NCI-H2227 (cell line): ENCODE results near the gene CETP.
"Not testable (repeated sequence)": the region's sequence is repeated elsewhere in the genome, so short reads cannot be mapped to it uniquely, and the experiment has no call there.

Experiments used
- DNase-seq: peaks from one replicate; lab custom pipeline; 2025; ENCODE audit not compliant: unreplicated experiment; lab: John Stamatoyannopoulos, UW

The CETP gene

DNA sequence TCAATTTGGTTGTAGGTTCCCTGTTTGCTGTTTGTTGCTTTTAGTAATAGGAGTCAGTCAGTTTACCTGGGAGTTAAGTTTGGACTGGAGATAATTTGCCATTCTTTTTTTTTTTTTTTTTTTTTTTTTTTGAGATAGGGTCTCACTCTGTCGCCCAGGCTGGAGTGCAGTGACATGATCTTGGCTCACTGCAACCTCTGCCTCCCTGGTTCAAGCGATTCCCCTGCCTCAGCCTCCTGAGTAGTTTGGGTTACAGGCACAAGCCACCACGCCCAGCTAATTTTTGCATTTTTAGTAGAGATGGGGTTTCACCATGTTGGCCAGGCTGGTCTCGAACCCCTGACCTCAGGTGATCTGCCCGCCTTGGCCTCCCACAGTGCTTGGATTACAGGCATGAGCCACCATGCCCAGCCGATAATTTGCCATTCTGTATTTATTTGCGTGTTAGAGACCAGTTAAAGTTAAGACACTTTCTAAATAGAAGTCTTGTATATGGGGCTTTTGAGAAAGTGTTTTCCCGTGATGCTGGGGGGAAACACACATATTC, 27.1 kb upstream of the CETP start:
- not testable (repeated sequence) for DNase-seq

GRCh38 chr16:56935201-56935600, 26.5 kb upstream of the CETP start:
- no peak for DNase-seq

DNA sequence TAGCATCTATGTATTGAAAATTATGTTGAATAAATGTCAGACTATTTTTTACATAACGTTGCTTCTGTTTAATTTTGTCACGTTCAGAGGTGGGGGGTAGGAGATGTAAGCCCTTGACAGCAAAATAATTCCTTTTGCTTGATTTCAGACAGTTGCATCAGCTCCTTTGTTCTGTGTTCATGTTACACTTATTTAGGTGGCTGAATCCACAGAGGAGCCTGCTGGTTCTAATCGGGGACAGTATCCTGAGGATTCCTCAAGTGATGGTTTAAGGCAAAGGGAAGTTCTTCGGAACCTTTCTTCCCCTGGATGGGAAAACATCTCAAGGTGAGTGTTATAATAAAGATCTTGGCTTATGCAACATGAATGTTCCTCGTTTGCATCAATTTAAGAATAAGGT, 25.3 kb upstream of the CETP start:
- no peak for DNase-seq

DNA sequence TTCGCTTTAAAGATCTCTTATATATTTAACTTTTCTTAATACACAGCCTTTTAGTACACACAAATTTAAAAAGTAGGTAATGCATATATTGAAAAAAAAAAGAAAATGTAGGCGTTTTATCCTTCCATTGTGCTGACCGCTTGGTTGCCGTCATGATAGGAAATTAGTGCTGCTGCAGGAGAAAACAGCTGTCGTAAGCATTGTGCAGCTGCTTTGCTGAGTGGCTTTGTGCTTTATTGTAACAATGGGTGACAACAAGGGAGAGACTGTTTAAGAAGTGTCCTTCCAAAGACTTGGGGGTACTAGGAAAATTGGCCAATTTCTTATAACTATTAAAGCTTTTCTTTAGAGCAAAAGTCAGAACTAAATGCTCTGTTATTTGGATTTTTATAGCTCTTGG, 24.8 kb upstream of the CETP start:
- DNase-seq, result no peak

- DNase-seq, result no peak
These were observed 22.9 kb upstream of the CETP start for GRCh38 chr16:56938664-56939513.

DNA sequence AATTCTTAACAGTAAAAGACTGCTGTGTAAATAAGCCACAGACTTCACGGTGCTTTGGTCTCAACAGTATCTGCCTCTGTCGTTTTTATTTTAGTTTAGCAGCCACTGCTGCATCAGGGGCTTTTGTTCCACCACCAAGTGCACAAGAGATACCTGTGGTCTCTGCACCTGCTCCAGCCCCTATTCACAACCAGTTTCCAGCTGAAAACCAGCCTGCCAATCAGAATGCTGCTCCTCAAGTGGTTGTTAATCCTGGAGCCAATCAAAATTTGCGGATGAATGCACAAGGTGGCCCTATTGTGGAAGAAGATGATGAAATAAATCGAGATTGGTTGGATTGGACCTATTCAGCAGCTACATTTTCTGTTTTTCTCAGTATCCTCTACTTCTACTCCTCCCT, 21.9 kb upstream of the CETP start:
- no peak for DNase-seq

GRCh38 chr16:56941092-56941491, 20.7 kb upstream of the CETP start:
- no peak for DNase-seq

DNA sequence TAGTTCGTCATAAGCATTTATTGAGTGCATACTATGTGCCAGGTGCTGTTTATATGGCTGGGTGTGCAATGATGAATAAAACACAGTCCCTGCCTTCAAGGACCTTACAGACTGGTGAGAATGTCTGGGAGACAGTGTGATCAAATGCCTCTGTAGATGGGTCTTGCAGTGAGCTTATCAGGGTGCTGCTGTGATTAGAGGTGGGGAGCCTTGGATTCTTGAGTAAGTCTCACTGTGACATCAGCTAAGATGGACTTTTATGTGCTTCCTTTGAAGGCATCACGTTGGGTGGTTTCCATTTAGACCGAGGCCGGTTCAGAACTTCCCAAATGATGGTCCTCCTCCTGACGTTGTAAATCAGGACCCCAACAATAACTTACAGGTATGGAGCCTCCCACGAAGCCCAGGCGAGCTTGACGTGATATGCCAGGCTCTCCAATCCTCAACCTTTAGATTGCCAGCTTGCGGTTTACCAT, 19.9 kb upstream of the CETP start:
- no peak for DNase-seq

- no peak for DNase-seq
These were observed 17.9 kb upstream of the CETP start for GRCh38 chr16:56943761-56944375.

- no peak for DNase-seq
These were observed 16.6 kb upstream of the CETP start for GRCh38 chr16:56944954-56945839.

DNA sequence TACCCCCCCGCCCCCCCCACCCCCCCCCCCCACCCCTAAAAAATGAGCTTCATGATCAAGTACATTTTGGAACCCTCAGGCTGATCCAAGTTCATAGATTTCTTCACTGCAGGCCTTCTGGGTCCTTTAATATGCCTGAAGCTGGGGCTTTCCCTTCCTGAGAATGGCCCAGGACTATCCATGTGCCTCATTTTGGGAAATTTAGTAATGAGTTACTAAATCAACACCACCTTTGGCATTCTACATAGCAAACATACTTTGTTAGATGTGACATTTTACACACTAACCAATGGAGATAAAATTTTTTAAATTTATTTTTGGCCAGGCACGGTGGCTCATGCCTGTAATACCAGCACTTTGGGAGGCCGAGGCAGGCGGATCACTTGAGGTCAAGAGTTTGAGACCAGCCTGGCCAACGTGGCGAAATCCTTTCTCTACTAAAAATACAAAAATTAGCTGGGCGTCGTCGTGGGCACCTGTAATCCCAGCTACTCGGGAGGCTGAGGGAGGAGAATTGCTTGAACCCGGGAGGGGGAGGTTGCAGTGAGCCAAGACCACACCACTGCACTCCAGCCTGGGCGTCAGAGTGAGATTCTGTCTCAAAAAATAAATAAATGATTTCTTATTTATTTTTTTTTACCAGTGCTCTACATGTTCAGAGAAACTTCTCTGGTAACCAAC, 15.8 kb upstream of the CETP start:
- DNase-seq, result no peak

DNA sequence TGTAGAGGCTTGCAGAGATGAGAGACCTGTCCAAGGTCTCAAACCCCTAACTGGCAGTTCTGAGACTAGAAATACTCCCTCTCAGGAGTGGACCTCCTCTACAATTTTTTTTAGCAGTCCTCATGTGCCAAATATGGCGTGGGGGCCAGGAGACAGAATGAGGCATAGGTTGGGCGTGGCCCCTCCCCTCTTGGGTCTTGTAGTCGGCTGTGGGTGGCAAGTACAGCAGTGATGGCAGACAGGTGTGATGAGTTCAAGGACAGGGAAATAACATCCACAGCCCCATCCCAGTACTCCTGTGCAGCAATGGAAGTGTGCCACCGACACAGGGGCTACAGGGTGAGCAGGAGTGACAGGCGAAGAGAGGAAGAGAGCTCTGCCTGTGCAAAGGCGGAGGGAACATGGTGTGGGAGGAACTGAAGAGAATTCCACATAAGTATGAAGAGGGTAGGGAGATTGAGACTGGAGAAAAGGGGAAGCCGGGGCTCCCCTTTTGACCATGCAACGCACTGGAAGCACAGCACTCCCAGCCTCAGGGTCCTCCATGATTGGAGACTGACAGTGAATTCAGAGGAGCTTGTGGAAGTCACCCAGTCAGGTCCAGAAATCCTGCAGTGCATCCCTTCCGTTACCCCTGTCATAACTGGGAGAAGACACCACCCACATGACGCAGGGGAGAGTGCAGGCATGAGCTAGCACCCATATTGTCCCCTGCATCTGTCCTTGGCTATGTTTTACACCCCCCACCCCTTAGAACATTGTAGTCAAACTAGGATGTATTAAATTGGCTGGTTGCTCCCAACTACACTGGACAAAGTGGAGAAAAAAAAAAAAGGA, 14.8 kb upstream of the CETP start:
- no peak for DNase-seq

DNA sequence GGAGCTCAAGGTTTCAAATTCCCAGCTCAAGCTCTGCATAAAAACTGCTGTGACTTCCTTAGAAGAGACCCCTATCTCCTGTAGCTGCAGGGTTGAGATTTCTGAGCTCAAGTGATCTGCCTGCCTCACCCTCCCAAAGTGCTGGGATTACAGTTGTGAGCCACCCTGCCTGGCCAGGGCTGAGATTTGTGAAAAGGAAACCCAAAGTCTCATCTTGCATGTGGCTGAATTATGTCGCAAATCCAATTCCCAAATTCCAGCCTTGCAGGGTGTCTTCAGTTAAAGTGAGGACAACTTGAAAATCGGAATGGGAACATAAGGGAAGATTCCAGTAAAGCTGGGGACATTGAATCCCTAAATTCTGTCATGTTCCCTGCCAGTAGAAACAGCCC, 14.2 kb upstream of the CETP start:
- DNase-seq, result no peak

GRCh38 chr16:56948234-56948633, 13.5 kb upstream of the CETP start:
- no peak for DNase-seq

DNA sequence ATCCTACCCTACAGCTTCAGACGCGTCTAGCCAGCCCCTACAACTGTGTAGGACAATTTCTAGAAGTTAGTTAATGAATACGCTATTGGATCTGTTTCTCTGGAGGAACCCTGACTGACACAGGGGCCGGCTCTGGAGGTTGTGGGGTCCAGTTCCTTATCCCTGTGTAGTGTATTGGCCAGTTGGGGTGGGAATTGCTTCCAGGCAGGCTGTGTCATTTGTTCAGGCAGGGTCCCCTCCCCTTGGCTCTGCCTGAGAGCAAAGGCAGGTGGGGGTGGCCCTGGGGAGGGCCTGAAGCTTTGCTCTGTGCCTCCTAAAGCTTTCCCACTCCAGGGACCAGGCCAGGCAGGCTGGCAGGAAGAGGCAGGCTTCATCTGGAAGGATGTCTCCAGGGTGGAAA, 11.7 kb upstream of the CETP start:
- no peak for DNase-seq

DNA sequence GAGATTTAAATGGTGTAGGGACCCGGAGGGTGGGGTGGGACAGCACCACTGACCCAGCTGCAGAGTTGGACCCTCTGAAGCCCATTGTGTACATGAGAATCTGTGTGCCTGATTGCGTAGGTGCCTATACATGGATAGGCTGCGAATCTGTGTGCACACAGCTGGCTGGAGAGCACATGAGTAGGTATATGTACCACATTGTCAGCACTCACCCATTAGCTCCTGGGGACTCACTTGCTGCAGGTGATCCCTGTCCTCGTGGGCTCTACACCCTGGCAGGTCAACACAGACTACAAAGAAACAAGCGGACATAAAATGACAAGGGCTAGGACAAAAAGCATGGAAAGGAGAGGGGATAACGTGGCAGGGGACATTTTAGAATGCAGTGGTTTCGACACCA, 11.3 kb upstream of the CETP start:
- DNase-seq, result no peak

DNA sequence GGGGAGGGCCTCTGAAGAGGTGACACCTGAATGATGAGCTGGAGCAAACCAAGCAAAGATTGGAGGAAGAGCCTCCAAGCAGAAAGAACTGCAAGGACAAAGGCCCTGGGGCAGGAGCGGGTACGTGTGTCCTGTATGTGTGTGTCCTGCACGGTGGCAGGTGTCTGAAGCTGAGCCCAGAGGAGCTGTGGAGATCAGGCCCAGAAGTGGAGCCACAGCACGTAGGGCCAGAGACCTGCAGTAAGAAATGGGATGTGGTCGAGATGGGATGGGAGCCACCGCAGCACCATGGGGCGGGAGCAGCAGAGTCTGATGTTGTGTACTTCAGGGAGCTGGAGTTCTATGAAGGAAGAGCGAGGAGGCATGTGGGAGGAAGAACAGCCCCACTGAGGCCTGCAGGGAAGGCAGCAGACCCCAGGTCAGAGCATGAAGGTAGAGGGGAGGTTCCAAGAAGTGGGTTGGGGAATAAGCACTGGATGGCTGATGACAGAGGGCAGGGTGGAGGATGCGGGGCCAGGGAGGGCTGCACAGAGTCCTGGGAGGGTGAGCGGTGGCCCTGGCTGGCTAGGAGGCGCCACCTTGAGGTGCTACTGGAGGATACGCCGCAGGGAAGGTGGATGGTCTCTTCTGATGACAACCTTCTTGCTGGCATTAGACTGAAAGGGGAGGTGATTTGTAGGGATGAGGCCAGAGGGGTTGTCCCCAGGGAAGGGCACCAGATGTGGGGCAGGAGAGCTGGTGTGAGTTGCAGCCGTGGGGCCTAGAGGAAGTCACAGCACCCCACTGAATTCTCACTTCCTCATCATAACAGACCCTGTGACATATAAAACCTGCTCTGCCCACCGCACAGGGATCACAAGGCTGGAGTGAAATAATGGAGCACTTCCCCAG, 10.6 kb upstream of the CETP start:
- no peak for DNase-seq

DNA sequence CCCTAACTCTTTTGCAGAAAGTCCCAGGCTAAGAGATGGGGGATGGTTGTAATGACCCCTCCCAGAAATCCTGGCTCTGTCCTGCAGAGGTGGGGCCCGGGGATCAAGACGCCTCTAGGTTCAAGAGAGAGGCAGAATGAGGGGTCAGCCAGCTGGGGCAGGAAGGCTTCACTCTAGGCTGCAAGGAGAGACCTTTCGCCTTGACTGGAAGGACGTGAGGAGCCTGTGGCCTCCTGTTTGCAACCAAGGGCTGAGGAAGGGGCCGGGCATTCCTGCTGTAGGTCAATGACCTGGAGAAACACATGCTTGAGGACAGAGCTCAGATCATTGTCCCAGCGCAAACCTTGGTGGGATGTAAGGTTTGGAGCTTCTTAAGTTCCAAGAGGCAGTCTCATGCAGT, 8.7 kb upstream of the CETP start:
- no peak for DNase-seq

DNA sequence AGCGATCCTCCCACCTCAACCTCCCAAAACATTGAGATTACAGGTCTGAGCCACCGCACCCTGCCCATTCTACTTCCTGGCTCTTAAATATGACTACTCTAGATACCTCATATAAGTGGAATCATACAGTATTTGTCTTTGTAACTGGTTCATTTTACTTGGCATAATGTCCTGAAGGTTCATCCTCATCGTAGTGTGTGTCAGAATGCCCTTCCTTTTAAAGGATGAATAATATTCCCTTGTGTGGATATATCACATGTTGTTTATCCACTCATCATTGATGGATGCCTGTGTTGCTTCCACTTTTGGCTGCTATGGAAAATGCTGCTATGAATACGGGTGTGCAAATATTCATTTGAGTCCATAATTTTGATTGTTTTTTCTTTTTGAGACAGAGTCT, 5.7 kb upstream of the CETP start:
- no peak for DNase-seq
